Stromal cell of bone marrow (primary cell): ENCODE data around the gene AXIN1.
"Not testable (repeated sequence)": the region's sequence is repeated elsewhere in the genome, so short reads cannot be mapped to it uniquely, and the experiment has no call there.

Source experiments
- DNase-seq: peaks from one replicate; pipeline ENCODE4 v3.0.0-alpha.2; 2012; ENCODE audit warnings: low read depth

AXIN1 gene

DNA sequence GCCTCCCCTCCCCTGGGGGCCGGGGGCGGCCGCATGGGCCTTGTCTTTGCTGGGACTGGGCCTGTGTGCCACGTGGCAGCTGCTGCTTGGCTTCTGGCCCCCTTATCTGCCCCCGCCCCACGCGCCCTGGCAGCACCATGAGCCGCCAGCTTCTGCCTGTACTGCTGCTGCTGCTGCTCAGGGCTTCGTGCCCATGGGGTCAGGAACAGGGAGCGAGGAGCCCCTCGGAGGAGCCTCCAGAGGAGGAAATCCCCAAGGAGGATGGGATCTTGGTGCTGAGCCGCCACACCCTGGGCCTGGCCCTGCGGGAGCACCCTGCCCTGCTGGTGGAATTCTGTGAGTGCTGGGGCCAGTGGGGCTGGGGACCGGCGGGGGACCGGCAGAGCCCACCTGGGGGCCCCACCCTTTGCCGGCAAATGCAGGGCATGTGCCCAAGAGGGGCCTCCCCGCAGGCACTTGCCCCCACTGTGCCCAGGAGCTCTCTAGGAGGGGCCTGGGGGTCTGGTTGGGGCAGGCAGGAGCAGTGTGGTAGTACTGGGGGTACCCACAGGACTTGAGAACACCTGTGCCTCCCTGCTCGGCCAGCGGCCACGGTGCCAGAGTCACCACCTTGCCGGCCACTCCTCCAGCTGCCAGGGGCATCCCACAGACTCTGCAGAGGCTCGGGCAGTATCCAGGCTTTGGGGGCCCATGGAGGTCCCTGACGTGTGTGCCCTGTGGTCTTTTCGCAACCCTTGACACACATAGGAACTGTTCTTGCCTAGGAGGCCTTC lies 69.3 kb downstream of the AXIN1 start, which contains the start of gene PDIA2:
Gene PDIA2, plus strand, starts transcription at position 132 of the 773 bp plus-strand sequence. Its CDS starts 6 bp downstream, at position 138.
- DNase-seq, result no peak

DNA sequence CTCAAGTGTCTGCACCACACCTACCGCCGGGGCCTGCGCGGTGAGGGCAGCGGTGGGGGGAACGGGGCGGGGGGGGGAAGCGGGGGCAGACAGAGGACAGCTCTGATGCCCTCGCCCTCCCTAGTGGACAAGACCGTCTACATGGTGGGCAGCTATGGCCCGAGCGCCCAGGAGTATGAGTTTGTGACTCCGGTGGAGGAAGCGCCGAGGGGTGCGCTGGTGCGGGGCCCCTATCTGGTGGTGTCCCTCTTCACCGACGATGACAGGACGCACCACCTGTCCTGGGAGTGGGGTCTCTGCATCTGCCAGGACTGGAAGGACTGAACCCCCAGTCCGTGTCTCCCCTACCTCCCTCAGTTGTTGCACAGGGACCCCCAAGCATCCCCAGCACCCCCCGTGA lies 70.0 kb downstream of the AXIN1 start:
- no peak for DNase-seq

DNA sequence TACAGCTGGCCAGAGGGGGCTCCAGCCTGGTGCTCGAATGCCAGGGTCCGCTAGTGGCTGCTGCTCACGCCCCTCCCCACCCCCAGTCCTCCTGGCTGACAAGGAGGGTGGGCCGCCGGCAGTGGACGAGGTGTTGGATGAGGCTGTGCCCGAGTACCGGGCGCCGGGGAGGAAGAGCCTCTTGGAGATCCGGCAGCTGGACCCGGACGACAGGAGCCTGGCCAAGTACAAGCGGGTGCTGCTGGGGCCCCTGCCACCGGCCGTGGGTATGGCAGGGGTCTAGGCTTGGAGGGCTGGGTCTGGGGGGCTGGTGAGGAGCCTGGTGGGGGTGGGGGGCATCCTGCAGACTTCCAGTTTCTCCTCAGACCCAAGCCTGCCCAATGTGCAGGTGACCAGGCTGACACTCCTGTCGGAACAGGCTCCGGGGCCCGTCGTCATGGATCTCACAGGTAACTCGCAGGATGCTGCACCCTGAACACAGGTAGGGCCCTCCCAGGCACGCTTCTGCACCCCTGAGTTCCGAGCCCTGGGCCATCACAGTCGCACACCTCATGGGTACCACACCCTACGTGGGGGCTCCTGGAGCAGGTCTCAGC lies 70.8 kb downstream of the AXIN1 start:
- no peak for DNase-seq

DNA sequence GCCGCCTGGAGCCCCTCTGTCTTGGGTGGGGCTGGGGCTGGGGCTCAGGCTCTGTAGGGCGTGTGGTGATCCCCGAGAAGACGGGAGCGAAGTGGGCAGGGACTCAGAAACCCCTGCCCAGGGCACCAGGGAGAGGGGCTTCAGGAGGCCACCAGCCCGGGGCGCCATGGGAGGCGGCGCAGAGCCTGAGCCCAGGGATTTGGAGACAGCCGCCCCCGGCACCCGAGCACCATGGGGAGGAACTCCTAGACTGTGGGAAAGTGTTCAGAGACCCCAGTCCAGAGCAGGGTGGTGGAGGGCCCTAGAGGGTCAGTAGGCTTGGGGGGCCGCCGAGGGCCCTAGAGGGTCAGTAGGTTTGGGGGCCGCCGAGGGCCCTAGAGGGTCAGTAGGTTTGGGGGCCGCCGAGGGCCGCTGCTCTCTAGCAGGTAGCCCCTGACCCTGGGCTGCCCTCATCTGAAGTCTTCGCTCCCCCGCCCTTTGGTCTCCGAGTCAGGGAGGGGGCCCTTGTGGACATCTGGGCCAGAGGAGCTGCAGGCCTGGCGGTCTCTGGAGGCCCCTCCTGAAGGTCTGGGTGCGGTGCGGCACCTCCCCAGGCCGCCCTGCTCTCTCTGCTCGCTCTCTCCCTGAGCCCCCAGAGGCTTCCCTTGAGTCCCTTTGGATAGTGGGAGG lies 71.4 kb downstream of the AXIN1 start:
- no peak for DNase-seq

DNA sequence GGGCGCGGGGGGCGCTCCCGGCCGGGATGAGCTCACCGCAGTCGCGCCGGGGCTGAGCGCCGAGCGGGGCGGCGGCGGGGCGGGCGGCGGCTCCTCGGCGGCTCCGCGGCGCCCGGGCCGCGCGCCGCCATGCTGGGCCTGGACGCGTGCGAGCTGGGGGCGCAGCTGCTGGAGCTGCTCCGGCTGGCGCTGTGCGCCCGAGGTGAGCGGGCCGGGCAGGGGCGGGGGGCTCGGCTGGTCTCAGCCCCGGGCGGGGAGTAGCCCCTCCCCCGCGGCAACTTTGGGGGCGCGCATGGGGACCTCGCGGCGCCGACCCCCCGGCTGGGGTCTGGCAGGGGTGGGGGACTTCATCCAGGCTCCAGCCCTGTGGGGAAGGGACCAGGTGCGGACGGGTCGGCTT lies 72.0 kb downstream of the AXIN1 start, which contains the start of gene ARHGDIG:
Gene ARHGDIG, plus strand, starts transcription at position 40 of the 400 bp plus-strand sequence. Its CDS starts 90 bp downstream, at position 130.
- DNase-seq, result no peak

DNA sequence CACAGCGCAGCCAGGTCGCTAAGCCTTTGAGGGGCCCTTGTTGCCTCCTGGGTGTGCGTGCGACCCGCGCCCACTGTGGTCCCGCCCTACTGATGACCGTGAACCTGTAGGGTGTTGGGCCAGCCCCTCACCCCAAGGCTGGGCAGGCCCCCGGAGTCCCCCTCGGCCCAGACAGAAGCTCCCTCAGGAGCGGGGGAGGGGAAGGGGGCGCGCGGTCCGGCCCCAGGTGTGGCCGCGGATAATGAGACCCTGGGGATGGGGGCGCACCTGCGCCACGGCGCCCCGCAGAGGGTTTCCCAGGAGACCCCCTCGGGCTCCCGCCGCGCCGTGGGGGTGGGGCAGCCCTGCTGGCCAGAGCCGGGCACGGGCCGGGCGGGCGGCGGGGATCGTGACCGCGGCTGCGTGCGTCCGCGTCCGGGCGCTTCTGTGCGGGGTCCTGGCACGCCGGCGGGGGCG lies 72.5 kb downstream of the AXIN1 start:
- DNase-seq, result no peak

DNA sequence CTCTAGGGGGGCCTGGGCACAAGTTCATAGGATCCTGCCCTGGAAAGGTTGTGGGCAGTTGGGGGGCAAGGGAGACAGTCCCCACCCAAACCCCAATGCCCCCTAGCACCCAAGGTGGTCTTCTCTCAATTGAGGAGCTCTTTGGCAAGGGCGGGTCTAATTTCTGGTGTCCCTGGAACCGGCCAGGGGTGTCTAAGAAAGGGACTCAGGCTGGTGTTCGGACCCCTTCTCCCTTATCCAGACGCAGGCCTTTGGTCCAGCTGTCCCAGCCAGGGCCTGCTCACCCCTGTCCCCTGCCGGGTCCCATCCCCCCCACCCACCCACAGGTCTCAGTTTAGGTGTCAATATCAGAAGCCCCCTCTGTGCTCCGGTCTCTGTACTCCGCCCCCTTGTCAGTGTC lies 73.0 kb downstream of the AXIN1 start:
- DNase-seq, result no peak

DNA sequence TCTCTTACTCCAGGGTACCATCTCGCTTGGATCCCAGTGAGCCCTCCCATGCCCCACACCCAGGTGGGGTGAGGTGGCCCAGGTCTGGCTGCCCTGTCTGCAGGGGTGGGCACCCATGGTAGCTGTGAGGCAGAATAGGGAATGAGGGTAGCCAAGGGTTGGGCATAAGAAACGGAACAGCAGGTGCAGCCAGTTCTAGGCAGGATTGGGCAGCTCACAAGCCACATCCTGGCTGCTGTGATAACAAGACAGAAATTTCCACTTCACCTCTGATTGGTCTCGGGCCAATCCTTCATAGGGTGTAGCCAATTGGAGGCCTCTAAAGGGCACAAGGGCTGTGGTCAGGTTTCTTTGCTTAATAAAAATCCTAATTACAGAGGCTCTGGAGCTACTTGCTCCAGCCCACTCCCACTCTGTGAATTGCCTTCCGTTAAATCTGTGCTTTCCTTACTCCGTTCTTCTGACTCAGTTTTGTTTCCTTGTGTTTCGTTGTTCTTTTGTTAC lies 73.6 kb downstream of the AXIN1 start:
- DNase-seq, result no peak

DNA sequence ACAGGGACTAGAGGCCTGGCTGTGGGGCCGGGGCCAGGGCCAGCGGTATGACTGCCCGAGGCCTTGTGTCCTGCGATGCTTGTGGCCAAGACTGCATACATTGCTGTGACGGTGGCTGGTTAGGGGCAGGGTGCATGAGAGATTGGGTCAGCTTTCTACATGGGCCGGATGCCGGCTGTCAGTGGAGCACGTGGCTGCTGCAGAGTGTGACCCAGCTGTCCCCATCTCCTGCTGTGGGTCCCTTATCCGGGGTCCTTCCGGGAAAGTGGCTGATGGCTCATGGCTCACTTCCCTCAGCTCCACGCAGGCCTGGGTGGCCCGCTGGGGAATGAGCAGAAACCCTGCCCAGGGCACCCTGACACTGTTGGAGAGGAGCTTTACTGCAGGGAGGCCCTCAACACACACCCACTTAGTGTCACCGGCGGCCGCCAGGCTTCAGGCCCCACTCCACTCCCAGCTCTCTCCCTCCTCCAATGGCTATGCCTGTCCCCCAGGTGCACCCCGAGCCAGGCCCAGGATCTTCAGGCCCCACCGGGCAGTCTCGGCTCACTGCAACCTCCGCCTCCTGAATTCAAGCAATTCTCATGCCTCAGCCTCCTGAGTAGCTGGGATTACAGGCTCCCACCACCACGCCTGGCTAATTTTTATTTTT lies 76.0 kb downstream of the AXIN1 start:
- no peak for DNase-seq

DNA sequence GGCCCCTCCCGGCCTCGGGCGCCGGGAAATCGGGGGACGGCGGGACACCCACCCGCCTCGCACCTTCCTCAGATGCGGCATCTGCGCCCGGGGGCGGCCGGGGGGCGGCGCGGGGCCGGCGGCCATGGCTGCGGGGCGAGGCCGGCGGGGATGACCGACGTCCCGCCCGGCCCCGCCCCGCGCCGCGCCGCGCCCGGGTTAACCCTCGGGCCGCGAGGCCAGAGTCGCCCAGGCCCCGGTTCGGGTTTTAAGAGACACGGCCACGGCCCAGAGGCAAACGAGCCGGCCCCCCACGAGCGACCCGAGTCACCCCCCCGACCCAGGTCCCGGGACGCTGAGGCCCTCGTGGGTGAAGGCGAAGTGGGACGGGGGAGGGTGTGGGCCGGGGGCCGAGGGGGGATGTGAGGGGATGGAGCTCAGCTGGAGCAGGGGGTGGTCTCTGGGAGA lies 76.7 kb downstream of the AXIN1 start, which contains the start of gene RGS11:
Gene RGS11, minus strand, starts transcription at position 159 of the 447 bp plus-strand sequence. Its CDS starts 33 bp downstream, at position 126.
- DNase-seq, result no peak

DNA sequence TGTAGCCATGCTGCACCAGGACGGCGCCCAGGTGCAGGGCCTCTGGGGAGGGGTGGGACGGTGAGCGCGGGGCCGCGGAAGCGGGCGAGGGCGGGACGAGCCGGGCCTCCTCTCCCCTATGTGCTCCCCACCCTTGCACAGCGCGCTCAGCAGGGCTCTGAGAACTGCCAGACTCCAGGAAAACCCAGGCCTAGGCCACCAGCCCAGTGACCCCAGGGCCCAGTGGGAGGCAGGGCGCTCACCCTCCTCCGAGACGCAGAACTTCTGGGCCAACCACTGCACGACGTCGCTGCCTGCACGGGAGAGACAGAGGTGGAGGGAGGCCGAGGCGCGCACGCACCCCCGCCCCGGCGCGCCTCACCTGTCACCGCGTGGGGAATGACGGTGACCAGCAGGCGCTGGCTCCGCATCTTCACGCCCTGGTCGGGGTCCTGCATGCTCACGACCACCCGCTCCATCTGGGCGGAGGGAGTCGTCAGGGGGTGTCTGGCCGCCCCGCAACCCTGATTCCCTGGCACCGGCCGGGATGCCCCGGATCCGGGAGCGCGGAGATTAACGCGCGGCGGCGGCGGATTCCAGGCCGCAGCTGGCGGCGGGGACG lies 77.4 kb downstream of the AXIN1 start:
- DNase-seq, result no peak

DNA sequence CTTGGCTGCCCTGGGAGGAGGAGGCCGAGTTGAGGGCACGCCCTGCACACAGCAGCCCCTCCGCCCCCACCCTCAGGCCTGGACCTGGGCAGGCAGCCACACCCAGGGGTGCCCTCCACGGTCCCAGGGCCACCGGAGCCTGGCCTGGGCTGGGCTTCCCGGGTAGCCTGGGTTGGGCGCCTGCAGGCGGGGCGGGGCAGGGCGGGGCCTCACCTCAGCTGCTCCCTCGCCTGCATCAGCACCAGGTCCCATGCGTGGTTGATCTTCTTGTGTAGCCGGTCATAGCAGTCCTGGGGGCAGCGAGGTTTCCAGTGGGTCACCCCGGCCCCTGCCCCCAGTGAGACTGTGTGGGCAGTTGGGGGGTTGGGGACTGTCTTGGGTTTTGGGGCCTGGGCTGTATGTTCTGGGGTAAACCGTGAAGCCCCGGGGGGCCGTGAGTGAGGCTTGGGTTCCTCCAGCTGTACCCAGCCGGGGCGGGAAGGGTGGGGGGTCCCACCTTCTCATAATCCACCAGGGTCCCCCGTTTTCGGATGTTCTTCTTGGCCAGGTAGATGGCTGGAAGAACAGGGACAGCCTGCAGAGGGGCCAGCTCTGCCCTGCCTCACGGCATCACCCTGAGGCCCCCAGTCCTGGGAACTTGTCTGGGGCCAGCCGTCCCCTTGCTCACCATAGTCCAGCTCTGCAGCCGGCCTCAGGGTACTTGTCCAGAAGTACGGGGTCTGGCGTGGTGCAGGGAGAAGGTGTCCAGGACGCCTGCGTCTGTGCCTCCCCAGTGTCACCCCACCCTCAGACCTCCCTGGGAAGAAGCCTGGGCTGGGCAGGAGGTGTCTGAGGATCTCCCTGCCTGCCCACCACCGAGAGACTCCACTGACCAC lies 78.7 kb downstream of the AXIN1 start:
- no peak for DNase-seq

DNA sequence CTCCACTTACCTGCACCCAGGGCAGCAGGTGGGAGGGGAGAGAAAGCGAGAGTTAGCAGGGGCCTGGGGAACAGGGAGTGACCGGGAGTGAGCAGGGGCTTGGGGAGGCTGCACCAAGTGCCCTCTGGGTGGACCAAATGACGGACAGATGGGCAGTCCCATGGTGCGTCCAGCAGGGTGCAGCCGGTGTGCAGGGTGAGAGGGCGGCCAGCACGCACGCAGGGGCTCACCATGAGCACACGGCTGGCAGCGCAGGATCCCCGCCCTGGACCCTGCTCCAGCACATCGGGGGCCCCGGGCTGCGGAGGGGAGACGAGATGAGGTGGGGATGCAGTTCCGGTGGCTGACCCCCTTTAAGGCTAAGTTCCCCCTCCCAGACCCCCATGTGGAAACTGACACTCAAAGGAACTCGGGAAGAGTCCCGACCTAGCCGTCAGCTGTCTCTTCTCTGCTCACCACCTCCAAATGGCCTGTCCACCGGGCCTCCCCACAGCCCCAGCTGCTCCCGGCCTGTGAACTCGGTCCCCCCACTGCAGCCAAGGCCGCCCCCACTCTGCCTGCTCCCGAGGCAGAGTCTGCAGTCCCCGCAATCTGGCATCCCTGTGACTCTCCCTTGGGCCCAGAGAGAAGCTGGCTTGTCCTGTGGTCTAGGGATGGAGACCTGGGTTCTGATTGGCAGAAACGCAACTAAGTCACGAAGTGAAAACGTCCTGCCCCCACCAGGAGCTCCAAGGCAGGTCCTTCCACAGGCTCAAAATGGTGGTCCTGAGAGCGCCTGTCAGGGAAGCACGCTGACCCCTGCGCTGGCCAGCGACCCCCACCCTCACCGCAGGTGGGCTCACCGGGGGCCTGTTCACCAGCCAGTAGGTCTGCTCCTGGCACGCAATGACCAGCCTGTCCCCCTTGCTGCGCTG lies 79.6 kb downstream of the AXIN1 start:
- no peak for DNase-seq

DNA sequence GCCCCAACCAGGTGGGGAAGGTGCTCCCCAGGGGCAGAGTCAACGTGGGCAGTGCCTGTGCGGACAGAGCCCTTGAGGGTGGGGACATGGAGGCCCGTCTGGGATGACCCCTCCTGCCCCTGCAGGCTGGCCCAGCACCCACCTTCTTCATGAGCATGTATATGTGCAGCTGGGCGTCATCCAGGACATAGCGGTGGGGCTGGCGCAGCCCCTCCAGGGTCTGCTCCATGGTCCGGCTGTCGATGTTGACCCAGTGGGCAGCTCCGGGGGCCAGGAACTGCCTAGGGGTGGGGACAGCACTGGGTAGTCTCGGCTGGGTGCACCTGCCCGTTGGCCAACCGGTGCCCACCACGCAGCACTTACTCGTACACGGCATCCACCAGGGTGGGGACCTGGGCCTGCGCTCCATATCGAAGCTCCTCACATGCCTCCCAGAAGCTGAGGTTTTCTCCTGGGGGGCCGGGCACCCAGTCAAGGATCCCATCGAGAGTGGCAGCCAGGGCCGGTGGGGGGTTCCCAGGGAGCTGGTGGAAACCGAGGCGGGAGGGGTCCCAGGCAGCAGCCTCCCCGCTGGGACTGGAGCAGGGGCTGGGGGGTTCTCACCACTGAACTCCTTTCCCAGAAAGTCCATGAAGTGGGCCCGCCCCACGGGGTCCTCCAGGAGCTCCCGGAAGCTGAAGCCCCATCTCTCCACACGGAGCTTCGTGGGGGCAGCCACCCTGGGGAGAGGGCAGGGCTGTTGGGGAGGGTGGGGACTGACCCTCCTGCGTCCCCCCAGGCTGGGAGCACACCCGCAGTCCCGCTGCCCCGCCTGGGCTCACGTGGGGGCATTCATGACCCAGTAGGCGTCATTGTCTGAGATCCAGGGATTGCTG lies 81.9 kb downstream of the AXIN1 start:
- no peak for DNase-seq

DNA sequence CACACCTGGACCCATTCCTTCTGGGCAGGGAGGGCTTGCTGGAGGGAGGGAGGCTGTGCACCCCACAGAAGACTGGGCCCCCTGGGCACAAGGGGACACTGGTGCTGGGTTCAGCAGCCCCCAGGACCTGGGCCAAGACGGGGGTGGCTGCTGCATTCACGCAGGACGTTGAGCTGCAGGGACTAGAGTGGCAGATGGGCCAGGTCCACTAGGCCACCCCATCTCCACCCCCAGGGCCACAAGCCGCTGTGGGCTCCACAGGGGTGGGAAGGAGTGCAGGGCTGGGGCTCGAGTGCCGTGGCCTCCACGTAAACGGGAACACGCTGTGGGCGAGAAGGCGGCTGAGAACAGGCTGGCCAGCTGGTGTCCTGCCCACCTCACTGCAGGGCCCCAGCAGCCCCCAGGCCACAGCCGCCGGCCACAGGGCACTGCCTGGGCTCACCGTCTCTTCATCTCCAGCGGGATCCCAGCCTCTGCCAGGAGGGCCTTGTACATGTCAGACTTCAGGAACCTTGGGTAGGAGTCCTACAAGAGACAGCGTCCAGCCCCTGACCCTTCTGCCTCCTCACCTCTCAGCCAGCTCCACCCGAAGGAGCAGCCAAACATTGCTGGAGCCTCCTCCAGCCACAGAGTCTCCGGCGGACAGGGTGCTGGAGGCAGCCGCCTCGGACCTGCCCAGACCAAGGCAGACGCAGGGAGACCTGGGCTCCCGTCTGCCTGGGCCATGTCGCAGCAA lies 83.3 kb downstream of the AXIN1 start:
- DNase-seq, result no peak

DNA sequence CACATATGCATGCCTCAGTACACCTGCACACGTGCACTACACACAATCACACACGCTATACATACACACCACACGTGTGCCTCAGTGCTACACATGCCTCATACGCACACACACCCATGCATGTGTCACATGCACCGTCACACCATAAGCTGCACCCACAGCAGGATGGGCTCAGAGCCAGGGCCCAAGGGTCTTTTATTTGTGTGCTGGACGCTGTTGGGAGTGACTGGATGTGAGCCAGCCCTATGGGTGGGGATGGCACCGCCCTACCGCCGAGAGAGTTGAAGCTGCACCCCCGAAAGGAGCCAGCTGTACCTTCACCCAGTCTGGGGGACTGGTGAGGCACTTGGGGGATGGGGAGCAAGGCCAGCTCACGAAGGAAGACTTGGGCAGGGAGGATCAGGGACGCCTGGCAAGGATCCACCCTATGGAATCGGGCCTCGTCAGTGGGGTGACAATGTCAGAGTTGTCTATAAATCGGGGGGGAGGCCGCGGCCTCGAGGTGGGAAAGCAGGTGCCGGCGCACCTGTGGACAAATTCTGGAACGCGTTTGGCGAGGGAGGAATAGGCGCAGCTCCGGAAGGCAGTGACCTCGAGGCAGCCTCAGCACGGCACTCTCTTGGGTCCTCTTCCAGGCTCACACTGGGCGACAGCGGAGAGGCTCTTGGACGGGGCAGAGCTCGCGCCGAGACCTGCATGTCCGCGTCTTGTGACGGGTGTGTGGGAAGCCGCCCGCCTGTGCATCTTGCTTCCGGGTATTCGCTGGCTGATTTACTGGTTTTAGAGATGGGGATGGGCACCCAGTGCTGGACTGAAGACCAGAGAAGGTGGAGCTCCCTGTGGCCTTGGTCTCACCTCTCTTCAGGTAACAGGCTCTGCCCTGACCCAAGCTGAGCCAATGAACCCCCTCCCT lies 84.1 kb downstream of the AXIN1 start:
- DNase-seq, result no peak

DNA sequence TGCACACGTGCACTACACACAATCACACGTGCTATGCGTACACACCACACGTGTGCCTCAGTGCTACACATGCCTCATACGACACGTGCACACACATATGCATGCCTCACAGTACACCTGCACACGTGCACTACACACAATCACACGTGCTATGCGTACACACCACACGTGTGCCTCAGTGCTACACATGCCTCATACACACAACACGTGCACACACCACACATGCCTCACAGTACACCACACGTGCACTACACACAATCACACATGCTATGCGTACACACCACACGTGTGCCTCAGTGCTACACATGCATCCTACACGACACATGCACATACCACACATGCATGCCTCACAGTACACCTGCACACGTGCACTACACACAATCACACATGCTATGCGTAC lies 85.0 kb downstream of the AXIN1 start:
- not testable (repeated sequence) for DNase-seq
